Transverse colon (tissue), 4 donors: ENCODE measurements around the gene PAPOLB.

Source experiments
- EP300 ChIP-seq: sonication (generic); formaldehyde crosslinking; IDR thresholded peaks from one replicate; pipeline ENCODE4 v1.6.1; 2017; ENCODE audit warnings: antibody characterized with exemption, low read depth
- POLR2A ChIP-seq: fragments of 450-650 bp; IDR thresholded peaks from one replicate; pipeline ENCODE4 v1.6.1; 2016; ENCODE audit warnings: antibody characterized with exemption, mild to moderate bottlenecking, moderate library complexity
- POLR2AphosphoS5 ChIP-seq, 3 donors: sonication (generic); formaldehyde crosslinking; IDR thresholded peaks; one replicate each; pipeline ENCODE4 v1.6.1; 2016; ENCODE audit warnings: antibody characterized with exemption in 3 of 3
- TF ChIP-seq, protein P1 (sequence below), 5 experiments: fragments of 200-600 bp in 3 of 5; fragments of 450-650 bp in 2 of 5; sonication (generic) in 3 of 5; IDR thresholded peaks; 1 replicate in 2 of 5; 2 replicates in 3 of 5; pipeline ENCODE4 v1.5.1; 2016 to 2017; ENCODE audit warnings: antibody characterized with exemption in 5 of 5, inconsistent platforms in 3 of 5, mild to moderate bottlenecking in 2 of 5, moderate library complexity in 1 of 5

DNA sequence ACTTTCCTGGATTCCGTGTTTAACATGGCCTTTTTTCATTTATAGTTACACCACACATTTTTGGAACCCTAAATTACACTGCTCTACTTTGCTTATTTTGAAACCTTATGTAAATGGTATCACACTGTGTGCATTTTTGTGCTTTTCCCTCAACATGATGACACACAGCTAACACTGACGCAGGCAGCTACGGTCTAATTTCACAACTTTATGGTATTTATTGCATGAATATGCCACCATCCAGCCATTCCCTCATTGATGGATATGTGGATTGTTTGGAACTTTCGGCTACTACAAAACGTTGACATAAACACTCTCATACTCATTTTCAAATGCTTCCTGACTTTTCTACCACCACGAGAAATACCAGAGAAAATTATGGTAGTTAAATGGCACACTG is 6.9 kb downstream of the PAPOLB start:
- TF ChIP-seq, protein P1, sequence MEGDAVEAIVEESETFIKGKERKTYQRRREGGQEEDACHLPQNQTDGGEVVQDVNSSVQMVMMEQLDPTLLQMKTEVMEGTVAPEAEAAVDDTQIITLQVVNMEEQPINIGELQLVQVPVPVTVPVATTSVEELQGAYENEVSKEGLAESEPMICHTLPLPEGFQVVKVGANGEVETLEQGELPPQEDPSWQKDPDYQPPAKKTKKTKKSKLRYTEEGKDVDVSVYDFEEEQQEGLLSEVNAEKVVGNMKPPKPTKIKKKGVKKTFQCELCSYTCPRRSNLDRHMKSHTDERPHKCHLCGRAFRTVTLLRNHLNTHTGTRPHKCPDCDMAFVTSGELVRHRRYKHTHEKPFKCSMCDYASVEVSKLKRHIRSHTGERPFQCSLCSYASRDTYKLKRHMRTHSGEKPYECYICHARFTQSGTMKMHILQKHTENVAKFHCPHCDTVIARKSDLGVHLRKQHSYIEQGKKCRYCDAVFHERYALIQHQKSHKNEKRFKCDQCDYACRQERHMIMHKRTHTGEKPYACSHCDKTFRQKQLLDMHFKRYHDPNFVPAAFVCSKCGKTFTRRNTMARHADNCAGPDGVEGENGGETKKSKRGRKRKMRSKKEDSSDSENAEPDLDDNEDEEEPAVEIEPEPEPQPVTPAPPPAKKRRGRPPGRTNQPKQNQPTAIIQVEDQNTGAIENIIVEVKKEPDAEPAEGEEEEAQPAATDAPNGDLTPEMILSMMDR (IDR thresholded peaks at IDR 0.05) = no peak
- no peak for TF ChIP-seq POLR2A
- no peak for TF ChIP-seq EP300
- no peak for TF ChIP-seq POLR2AphosphoS5 (IDR thresholded peaks at IDR 0.05)
